H1 (cell line): ENCODE results near the gene MRPS31. TPM values are rescaled to one million over a fixed set of nuclear protein-coding genes. Genes with fewer than 3 reads are reported as not detected.

ENCODE experiments used
- KDM4A ChIP-seq: IDR thresholded peaks from one replicate; pipeline ENCODE4 v1.7.1; 2012; ENCODE audit warnings: low read depth, mild to moderate bottlenecking, moderate library complexity, low read length, inconsistent platforms; ENCODE audit not compliant: severe bottlenecking
- MAX ChIP-seq: IDR thresholded peaks from 2 replicates; pipeline ENCODE4 v1.6.1; 2012; ENCODE audit warnings: inconsistent platforms
- RFX5 ChIP-seq: IDR thresholded peaks from 2 replicates; pipeline ENCODE4 v1.6.1; 2011; ENCODE audit warnings: low read depth, low read length, improper control_type of control experiment, borderline replicate concordance
- SIRT6 ChIP-seq: IDR thresholded peaks from one replicate; pipeline ENCODE4 v1.7.1; 2012; ENCODE audit warnings: low read length, inconsistent platforms
- SP1 ChIP-seq: IDR thresholded peaks from 2 replicates; pipeline ENCODE4 v1.6.1; 2011; ENCODE audit warnings: low read depth, low read length
- SP2 ChIP-seq: IDR thresholded peaks from 2 replicates; pipeline ENCODE4 v1.6.1; 2012; ENCODE audit warnings: mild to moderate bottlenecking, low read length, inconsistent platforms
- SRF ChIP-seq: IDR thresholded peaks from 2 replicates; pipeline ENCODE4 v1.6.1; 2011; ENCODE audit warnings: mild to moderate bottlenecking, low read depth, low read length, moderate library complexity
- polyA plus RNA-seq, 7 experiments: library from polyadenylated mRNA; depleted of rRNA in 3 of 7; stranded (reverse) in 5 of 7; unstranded in 2 of 7; fragments of >200 nt in 5 of 7; fragments of 200-250 nt in 2 of 7; gene quantifications; 1 replicate in 5 of 7; 2 replicates in 1 of 7; 4 replicates in 1 of 7; pipeline versions ENCODE4 v1.2.1 to v1.2.3, GENCODE V29; 2011 to 2013; ENCODE audit warnings: missing spikeins in 2 of 7, mixed read lengths in 2 of 7
- total RNA-seq: library from RNA; stranded (reverse); fragmentation: NEBNext Ultra II Directional; extraction: Animal tissue kit (Norgen Biotek cat#: 25700); gene quantifications from 2 replicates; pipeline ENCODE4 v1.2.1, GENCODE V29; 2021

MRPS31 gene
- total and polyA plus RNA-seq, 2 of the 8 experiments (the other 6 are each of a cell fraction or from before 2014, with no cell fraction given) = 13.6 to 33.3 TPM

DNA sequence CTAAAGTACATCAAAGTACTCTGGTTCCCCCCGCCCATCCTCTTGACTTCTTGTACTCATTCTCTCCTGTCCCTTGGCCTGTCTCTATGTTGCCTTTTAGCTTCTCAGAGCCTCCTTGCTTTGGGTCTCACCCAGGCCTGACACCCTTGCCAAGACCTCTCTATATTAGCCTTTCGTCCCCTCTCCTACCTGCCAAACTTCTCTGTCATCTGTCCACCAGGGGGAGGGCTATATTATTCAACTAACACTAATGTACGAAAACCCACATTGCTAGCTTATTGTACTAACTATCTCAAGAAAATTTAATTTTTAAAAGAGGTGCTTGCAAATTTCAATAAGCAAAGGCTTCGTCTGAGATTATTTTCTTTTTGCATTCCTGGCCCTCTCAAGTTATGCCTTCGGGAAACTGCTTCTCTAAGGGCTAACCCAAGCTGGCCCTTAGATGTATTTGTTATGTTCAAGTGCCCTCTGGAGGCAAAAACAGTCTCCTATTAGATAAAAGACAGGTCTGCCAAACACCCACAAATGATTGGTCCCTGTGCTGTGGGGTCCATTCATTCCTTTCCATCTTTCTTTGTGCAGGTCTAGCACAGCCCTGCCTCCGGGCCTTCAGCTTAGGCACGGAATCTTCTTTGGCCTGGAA is 6.3 kb upstream of the MRPS31 start (continued):
- TF ChIP-seq SP2 = no peak
- TF ChIP-seq RFX5 = no peak
- TF ChIP-seq SIRT6 = no peak
- no peak for TF ChIP-seq MAX
- no peak for TF ChIP-seq SRF
- TF ChIP-seq KDM4A = no peak
- TF ChIP-seq SP1 = no peak
- TF ChIP-seq, all 59 proteins: peak for 2
